AG04450 (cell line): Measurements from ENCODE around the gene IL1R2. TPM values are rescaled to one million over a fixed set of nuclear protein-coding genes. Genes with fewer than 3 reads are reported as not detected.
"Not testable (repeated sequence)": the region's sequence is repeated elsewhere in the genome, so short reads cannot be mapped to it uniquely, and the experiment has no call there.

Experiments used
- CTCF ChIA-PET: fragments of 300-600, 350-600 bp; formaldehyde crosslinking; extraction: SDS; loops from one replicate; lab custom pipeline; 2022; ENCODE audit warnings: antibody characterized with exemption, inconsistent platforms; lab: Charles Lee
- POLR2A ChIA-PET: fragments of 350-600 bp; formaldehyde crosslinking; extraction: SDS; loops from one replicate; lab custom pipeline; 2021; ENCODE audit warnings: antibody characterized with exemption, inconsistent platforms; lab: Yijun Ruan, JAX
- DNase-seq: peaks from one replicate; pipeline ENCODE4 v3.0.0-alpha.2; 2011; ENCODE audit warnings: low read depth, low spot score
- H3K27ac ChIP-seq: one replicate; pipeline ENCODE4 v1.5.1; 2012; ENCODE audit warnings: low read depth, low read length, control low read depth
- H3K27me3 ChIP-seq: one replicate; pipeline ENCODE4 v1.6.0; 2012; ENCODE audit warnings: low read length; ENCODE audit not compliant: control insufficient read depth, insufficient read depth
- H3K4me3 ChIP-seq: 2 replicates; pipeline ENCODE4 v1.5.1; 2011; ENCODE audit warnings: mild to moderate bottlenecking, low read depth, low read length, control low read depth
- H3K9me3 ChIP-seq: 2 replicates; pipeline ENCODE4 v1.5.1; 2012; ENCODE audit warnings: low read length; ENCODE audit not compliant: control insufficient read depth, insufficient read depth
- polyA plus RNA-seq: library from polyadenylated mRNA; depleted of rRNA; stranded (reverse); fragments of >200 nt; gene quantifications from 2 replicates; pipeline ENCODE4 v1.2.3, GENCODE V29; 2011
- TF ChIP-seq, protein P1 (sequence below): IDR thresholded peaks from 2 replicates; pipeline ENCODE4 v1.5.1; 2011; ENCODE audit warnings: low read depth, low read length, control low read depth, inconsistent platforms

Gene IL1R2
- polyA plus RNA-seq, 1 experiment = 0.41 TPM

DNA sequence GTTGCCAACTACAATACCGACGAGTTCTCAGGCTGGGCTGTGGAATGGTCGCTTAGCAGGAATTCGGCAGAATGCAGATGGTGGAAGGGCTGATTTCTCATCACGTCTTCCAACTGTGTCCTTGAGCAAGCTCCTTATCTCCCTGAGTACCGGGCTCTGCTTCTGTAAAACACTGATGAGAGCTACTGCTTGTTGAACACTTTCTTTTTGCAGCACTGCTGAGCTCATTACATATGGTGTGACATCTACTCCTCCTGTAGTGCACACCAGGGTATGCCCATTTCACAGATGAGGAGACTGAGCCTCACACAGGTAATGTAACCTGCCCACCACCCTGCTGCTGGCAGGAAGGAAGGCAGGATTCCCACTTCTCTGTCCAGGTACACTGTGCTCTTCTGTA lies 8.3 kb downstream of the IL1R2 start:
- no peaks in the 10 kb centered on the region for H3K9me3 ChIP-seq
- TF ChIP-seq, protein P1, sequence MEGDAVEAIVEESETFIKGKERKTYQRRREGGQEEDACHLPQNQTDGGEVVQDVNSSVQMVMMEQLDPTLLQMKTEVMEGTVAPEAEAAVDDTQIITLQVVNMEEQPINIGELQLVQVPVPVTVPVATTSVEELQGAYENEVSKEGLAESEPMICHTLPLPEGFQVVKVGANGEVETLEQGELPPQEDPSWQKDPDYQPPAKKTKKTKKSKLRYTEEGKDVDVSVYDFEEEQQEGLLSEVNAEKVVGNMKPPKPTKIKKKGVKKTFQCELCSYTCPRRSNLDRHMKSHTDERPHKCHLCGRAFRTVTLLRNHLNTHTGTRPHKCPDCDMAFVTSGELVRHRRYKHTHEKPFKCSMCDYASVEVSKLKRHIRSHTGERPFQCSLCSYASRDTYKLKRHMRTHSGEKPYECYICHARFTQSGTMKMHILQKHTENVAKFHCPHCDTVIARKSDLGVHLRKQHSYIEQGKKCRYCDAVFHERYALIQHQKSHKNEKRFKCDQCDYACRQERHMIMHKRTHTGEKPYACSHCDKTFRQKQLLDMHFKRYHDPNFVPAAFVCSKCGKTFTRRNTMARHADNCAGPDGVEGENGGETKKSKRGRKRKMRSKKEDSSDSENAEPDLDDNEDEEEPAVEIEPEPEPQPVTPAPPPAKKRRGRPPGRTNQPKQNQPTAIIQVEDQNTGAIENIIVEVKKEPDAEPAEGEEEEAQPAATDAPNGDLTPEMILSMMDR = no peak
- peaks cover 19% of the 10 kb centered on the region for H3K27me3 ChIP-seq
- POLR2A ChIA-PET = no interaction called here
- H3K27ac ChIP-seq = no peak overlapping the region
- H3K4me3 ChIP-seq = no peak overlapping the region
- DNase-seq = no peak
- CTCF ChIA-PET = interaction anchor here (1.4 to 3.7 kb wide), 3 partner anchors 20 to 241 kb away, joined by 5 to 15 read pairs (median 8); no protein-coding TSS in a partner anchor

DNA sequence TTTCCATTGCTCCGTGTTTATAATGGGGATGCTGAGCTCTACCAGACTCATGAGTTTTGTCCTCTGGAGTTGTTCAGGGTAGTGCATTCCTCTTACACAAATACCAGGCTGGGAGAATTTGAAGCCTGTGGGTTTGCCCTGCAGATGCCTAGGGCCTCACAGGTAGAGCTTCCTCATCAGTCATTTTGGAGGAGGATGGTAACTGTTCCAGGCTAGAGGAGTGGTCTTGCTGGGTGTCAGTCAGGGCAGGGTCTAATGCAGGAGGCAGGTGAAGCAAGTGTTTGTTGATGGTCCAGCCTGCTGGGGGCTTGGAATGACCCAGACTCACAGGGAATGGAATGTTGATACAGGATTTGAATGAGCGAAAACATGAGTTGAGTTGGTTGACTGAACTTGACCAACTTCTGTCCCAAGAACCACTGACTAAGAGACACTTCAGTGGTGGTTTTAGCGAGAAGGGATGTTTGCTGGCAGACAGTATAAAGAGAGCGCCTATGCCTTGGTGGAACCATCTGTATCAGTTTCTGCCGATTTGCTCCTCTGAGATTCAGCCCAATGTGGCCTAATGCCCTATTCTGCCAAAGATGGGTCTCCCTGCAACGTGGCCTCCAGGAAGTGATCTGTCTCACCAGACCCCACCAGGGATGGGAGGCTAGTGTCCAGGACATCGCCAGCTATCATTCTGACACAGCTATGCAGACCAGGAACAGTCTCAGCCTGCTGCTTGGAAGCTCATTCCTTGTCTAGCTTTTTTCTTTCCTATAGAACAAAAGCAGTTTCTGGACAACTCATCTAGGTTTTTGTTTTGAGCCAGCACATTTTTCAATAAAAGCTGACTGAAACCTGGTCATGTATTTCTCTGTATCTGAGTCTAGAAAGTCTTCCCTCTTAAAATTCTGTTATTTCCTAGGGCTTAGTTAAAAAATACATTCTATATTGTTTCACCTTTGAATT lies 9.3 kb downstream of the IL1R2 start:
- Histone ChIP-seq H3K27me3 (peaks cover 21% of the 10 kb centered on the region), H3K9me3 (no peaks in the 10 kb centered on the region), H3K4me3 (no peak overlapping the region), H3K27ac (no peak overlapping the region)
- ChIA-PET CTCF (interaction anchor here (3.7 kb wide), 1 partner anchor 240 kb away, joined by 15 read pairs; no protein-coding TSS in a partner anchor), POLR2A (no interaction called here)
- no peak for DNase-seq
- TF ChIP-seq, protein P1 = no peak

DNA sequence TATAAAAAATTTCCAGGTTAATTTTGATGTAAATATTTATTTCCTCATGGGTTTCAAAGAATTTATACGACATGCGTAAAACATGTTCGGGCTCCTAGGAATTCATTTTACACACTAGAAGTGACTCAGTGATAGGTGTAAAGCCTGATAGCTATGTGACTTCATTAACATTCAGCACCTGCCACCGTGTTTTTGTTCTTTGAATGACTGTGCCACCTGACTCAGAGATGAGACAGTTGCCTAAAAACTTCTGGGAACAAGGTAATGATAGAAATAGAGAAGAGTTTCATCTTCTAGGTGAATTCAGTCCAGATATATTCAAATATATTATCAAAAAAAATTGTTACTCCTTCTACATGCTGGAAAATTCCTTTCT lies 10.0 kb downstream of the IL1R2 start:
- TF ChIP-seq, protein P1 = no peak
- Histone ChIP-seq H3K27me3 (peaks cover 19% of the 10 kb centered on the region), H3K4me3 (no peak overlapping the region), H3K27ac (no peak overlapping the region), H3K9me3 (no peaks in the 10 kb centered on the region)
- CTCF ChIA-PET = interaction anchor here (0.5 to 3.7 kb wide), 2 partner anchors 20 to 239 kb away, joined by 4 to 15 read pairs; no protein-coding TSS in a partner anchor
- DNase-seq = no peak
- POLR2A ChIA-PET = no interaction called here

DNA sequence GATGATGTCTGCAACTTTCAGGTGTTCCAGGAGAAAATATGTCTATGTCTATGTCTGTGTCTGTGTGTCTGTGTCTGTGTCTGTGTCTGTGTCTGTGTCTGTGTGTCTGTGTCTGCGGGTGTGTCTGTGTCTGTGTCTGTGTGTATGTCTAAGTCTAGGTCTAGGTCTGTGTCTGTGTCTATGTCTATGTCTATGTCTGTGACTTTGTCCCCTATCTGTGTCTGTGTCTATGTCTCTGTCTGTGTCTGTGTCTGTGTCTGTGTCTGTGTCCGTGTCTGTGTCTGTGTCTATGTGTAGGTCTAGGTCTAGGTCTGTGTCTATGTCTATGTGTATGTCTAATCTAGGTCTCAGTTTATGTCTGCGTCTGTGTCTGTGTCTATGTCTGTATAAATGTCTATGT lies 10.5 kb downstream of the IL1R2 start:
- no peak overlapping the region for H3K27ac ChIP-seq
- H3K4me3 ChIP-seq = no peak overlapping the region
- ChIA-PET CTCF (interaction anchor here (0.5 to 3.7 kb wide), 2 partner anchors 19 to 239 kb away, joined by 4 to 15 read pairs; no protein-coding TSS in a partner anchor), POLR2A (no interaction called here)
- H3K9me3 ChIP-seq = no peaks in the 10 kb centered on the region
- peaks cover 15% of the 10 kb centered on the region for H3K27me3 ChIP-seq
- TF ChIP-seq, protein P1 = no peak
- DNase-seq = no peak

DNA sequence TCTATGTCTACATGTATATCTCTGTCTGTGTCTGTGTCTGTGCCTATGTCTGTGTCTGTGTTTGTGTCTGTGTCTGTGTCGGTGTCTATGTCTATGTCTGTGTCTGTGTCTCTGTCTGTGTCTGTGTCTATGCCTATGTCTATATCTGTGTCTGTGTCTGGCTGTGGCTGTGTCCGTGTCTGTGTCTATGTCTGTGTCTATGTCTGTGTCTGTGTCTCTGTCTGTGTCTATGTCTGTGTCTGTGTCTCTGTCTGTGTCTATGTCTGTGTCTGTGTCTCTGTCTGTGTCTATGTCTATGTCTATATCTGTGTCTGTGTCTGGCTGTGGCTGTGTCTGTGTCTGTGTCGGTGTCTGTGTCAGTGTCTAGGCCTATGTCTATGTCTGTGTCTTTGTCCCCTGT lies 11.1 kb downstream of the IL1R2 start:
- H3K27ac ChIP-seq, DNase-seq, H3K9me3 ChIP-seq, CTCF ChIA-PET, POLR2A ChIA-PET, H3K4me3 ChIP-seq: not testable (repeated sequence)
- peaks cover 15% of the 10 kb centered on the region for H3K27me3 ChIP-seq
